GM19099 (cell line): ENCODE results near the gene SERPINI2.

ENCODE experiments used
- POLR2A ChIP-seq: IDR thresholded peaks from 3 replicates; pipeline ENCODE4 v1.6.1; 2011; ENCODE audit warnings: low read depth; ENCODE audit not compliant: insufficient read length; ENCODE audit errors: extremely low read depth

SERPINI2 gene

GRCh38 chr3:167473863-167474262 lies at the start of gene SERPINI2:
Gene SERPINI2, minus strand, starts transcription at chr3:167474042. Its CDS starts 2,208 bp downstream, at chr3:167471834.
- TF ChIP-seq POLR2A, result no peak

- no peak for TF ChIP-seq POLR2A
Measured at GRCh38 chr3:167521006-167521355, 47.1 kb upstream of the SERPINI2 start.

GRCh38 chr3:167520266-167521005 lies 46.6 kb upstream of the SERPINI2 start:
- TF ChIP-seq POLR2A, result no peak

GRCh38 chr3:167507954-167508353 lies 34.1 kb upstream of the SERPINI2 start:
- TF ChIP-seq POLR2A, result no peak

GRCh38 chr3:167502401-167502800 lies 28.6 kb upstream of the SERPINI2 start:
- no peak for TF ChIP-seq POLR2A

- no peak for TF ChIP-seq POLR2A
Measured at GRCh38 chr3:167501941-167502340, 28.1 kb upstream of the SERPINI2 start.

GRCh38 chr3:167497903-167498302 lies 24.1 kb upstream of the SERPINI2 start:
- TF ChIP-seq POLR2A, result no peak

GRCh38 chr3:167493244-167493643 lies 19.4 kb upstream of the SERPINI2 start:
- TF ChIP-seq POLR2A, result no peak

GRCh38 chr3:167491621-167492020 lies 17.8 kb upstream of the SERPINI2 start:
- no peak for TF ChIP-seq POLR2A

- no peak for TF ChIP-seq POLR2A
Measured at GRCh38 chr3:167489571-167489970, 15.7 kb upstream of the SERPINI2 start.

- TF ChIP-seq POLR2A, result no peak
Measured at GRCh38 chr3:167487556-167487955, 13.7 kb upstream of the SERPINI2 start.

GRCh38 chr3:167484551-167484950 lies 10.7 kb upstream of the SERPINI2 start:
- TF ChIP-seq POLR2A, result no peak

GRCh38 chr3:167483708-167484475 lies 10.1 kb upstream of the SERPINI2 start:
- TF ChIP-seq POLR2A, result no peak

GRCh38 chr3:167481164-167481563 lies 7.3 kb upstream of the SERPINI2 start:
- TF ChIP-seq POLR2A, result no peak

- TF ChIP-seq POLR2A, result no peak
Measured at GRCh38 chr3:167480748-167481147, 6.9 kb upstream of the SERPINI2 start.

- TF ChIP-seq POLR2A, result no peak
Measured at GRCh38 chr3:167469381-167469780, 4.5 kb downstream of the SERPINI2 start.
